H1 (cell line): Measurements from ENCODE around the gene COLQ. TPM values are rescaled to one million over a fixed set of nuclear protein-coding genes. Genes with fewer than 3 reads are reported as not detected.

Experiments used
- CTCF ChIA-PET: fragments of 300-600 bp; sonication (Branson Sonifier 250); formaldehyde crosslinking; loops from one replicate; lab custom pipeline; 2021; ENCODE audit not compliant: partially characterized antibody; lab: Charles Lee
- POLR2A ChIA-PET: fragments of 300-600 bp; sonication (Branson Sonifier 250); formaldehyde crosslinking; loops from one replicate; lab custom pipeline; 2021; ENCODE audit warnings: inconsistent platforms; ENCODE audit not compliant: partially characterized antibody; lab: Charles Lee
- DNase-seq, 2 experiments: peaks; one replicate each; pipeline versions ENCODE4 v3.0.0 to v3.0.0-alpha.2; 2010 to 2022; ENCODE audit warnings: low spot score in 2 of 2, low read depth in 1 of 2, mixed read lengths in 1 of 2
- FAIRE-seq: peaks from 2 replicates; lab custom pipeline; 2011; peaks lifted over from hg19 to GRCh38; lab: Jason Lieb, UNC
- H2AFZ ChIP-seq: 2 replicates; pipeline ENCODE4 v1.8.1; 2012; ENCODE audit warnings: low read length, inconsistent platforms
- H2AK5ac ChIP-seq: 2 replicates; pipeline ENCODE4 v1.6.1; 2013; ENCODE audit warnings: low read depth, low read length
- H2BK120ac ChIP-seq: replicated peaks from 2 replicates; pipeline ENCODE3; 2013; ENCODE audit warnings: low read depth, low read length, inconsistent platforms
- H2BK12ac ChIP-seq: 2 replicates; pipeline ENCODE4 v1.6.1; 2013; ENCODE audit warnings: low read depth, low read length
- H2BK15ac ChIP-seq: 2 replicates; pipeline ENCODE4 v1.6.1; 2013; ENCODE audit warnings: low read length
- H2BK20ac ChIP-seq: 2 replicates; pipeline ENCODE4 v1.6.1; 2013; ENCODE audit warnings: low read length
- H2BK5ac ChIP-seq: 2 replicates; pipeline ENCODE4 v1.6.1; 2013; ENCODE audit warnings: low read depth, low read length
- H3K14ac ChIP-seq: 2 replicates; pipeline ENCODE4 v1.6.1; 2013; ENCODE audit warnings: inconsistent platforms; ENCODE audit not compliant: insufficient read length
- H3K18ac ChIP-seq: 2 replicates; pipeline ENCODE4 v1.6.1; 2013; ENCODE audit warnings: low read length; ENCODE audit errors: extremely low read depth
- H3K23ac ChIP-seq: 2 replicates; pipeline ENCODE4 v1.6.1; 2013; ENCODE audit warnings: inconsistent platforms; ENCODE audit not compliant: insufficient read length
- H3K23me2 ChIP-seq: 2 replicates; pipeline ENCODE4 v1.6.1; 2013; ENCODE audit warnings: low read depth, low read length
- H3K27ac ChIP-seq: 2 replicates; pipeline ENCODE4 v1.6.1; 2011; ENCODE audit warnings: low read depth, low read length, inconsistent platforms
- H3K27me3 ChIP-seq, 4 experiments: replicated peaks in 1 of 4; 1 replicate in 1 of 4; 2 replicates in 3 of 4; pipeline versions ENCODE4 v1.6.1 to v1.8.1; 2011 to 2013; ENCODE audit warnings: low read length in 3 of 4, mild to moderate bottlenecking in 3 of 4, inconsistent platforms in 2 of 4, mixed read lengths in 2 of 4, moderate library complexity in 1 of 4; ENCODE audit not compliant: control insufficient read depth in 3 of 4, insufficient read depth in 3 of 4; ENCODE audit errors: extremely low read depth in 1 of 4
- H3K36me3 ChIP-seq, 4 experiments: 2 replicates each; pipeline versions ENCODE4 v1.6.1 to v1.8.1; 2011 to 2013; ENCODE audit warnings: mild to moderate bottlenecking in 4 of 4, low read length in 3 of 4, moderate library complexity in 2 of 4, control low read depth in 1 of 4, inconsistent platforms in 1 of 4; ENCODE audit not compliant: insufficient read depth in 4 of 4, control insufficient read depth in 2 of 4
- H3K4ac ChIP-seq: replicated peaks from 2 replicates; pipeline ENCODE3; 2013; ENCODE audit warnings: low read length, low read depth, mixed read lengths, inconsistent platforms; ENCODE audit not compliant: insufficient read length
- H3K4me1 ChIP-seq, 4 experiments: replicated peaks in 1 of 4; 1 replicate in 1 of 4; 2 replicates in 3 of 4; pipeline versions ENCODE4 v1.6.1 to v1.8.1; 2011 to 2013; ENCODE audit warnings: low read length in 3 of 4, inconsistent platforms in 2 of 4, mixed read lengths in 1 of 4; ENCODE audit not compliant: insufficient read depth in 4 of 4, control insufficient read depth in 3 of 4
- H3K4me2 ChIP-seq, 2 experiments: 2 replicates each; pipeline versions ENCODE4 v1.6.1 to v1.8.1; 2011 to 2013; ENCODE audit warnings: low read depth in 2 of 2, low read length in 2 of 2, control low read depth in 1 of 2, inconsistent platforms in 1 of 2, mild to moderate bottlenecking in 1 of 2; ENCODE audit not compliant: insufficient read depth in 1 of 2
- H3K4me3 ChIP-seq, 4 experiments: fragments of 200-600, 300-600 bp in 1 of 4; sonication (generic), shearing (Covaris generic), sonication (Bioruptor Twin) in 1 of 4; 2 replicates each; pipeline versions ENCODE4 v1.5.1 to v1.8.1; 2011 to 2016; ENCODE audit warnings: low read length in 4 of 4, low read depth in 3 of 4, control low read depth in 2 of 4, inconsistent platforms in 2 of 4, mild to moderate bottlenecking in 2 of 4, mixed read lengths in 1 of 4, moderate library complexity in 1 of 4; ENCODE audit not compliant: insufficient read depth in 2 of 4; ENCODE audit errors: extremely low read depth in 1 of 4
- H3K56ac ChIP-seq: replicated peaks from 2 replicates; pipeline ENCODE3; 2013; ENCODE audit warnings: low read depth, mild to moderate bottlenecking, mixed read lengths, low read length, inconsistent platforms; ENCODE audit not compliant: insufficient read length
- H3K79me1 ChIP-seq: 2 replicates; pipeline ENCODE4 v1.6.1; 2013; ENCODE audit warnings: low read depth, low read length, control low read depth
- H3K79me2 ChIP-seq, 2 experiments: 2 replicates each; pipeline versions ENCODE4 v1.6.1 to v1.8.1; 2012 to 2013; ENCODE audit warnings: low read length in 2 of 2, mild to moderate bottlenecking in 2 of 2, inconsistent platforms in 1 of 2; ENCODE audit not compliant: insufficient read depth in 2 of 2, control insufficient read depth in 1 of 2
- H3K9ac ChIP-seq, 4 experiments: replicated peaks in 1 of 4; 1 replicate in 1 of 4; 2 replicates in 3 of 4; pipeline versions ENCODE4 v1.6.1 to v1.8.1; 2011 to 2013; ENCODE audit warnings: low read depth in 3 of 4, low read length in 3 of 4, control low read depth in 2 of 4, mild to moderate bottlenecking in 2 of 4, moderate library complexity in 2 of 4, inconsistent platforms in 1 of 4; ENCODE audit errors: extremely low read depth in 1 of 4
- H3K9me3 ChIP-seq, 2 experiments: 2 replicates each; pipeline versions ENCODE4 v1.6.1 to v1.8.1; 2012 to 2013; ENCODE audit warnings: mild to moderate bottlenecking in 2 of 2, moderate library complexity in 2 of 2, control low read depth in 1 of 2, inconsistent platforms in 1 of 2, low read depth in 1 of 2, low read length in 1 of 2, mixed read lengths in 1 of 2; ENCODE audit not compliant: insufficient read depth in 2 of 2
- H4K20me1 ChIP-seq, 2 experiments: replicated peaks in 1 of 2; 2 replicates each; pipeline versions ENCODE3 to v1.8.1; 2011 to 2013; ENCODE audit warnings: inconsistent platforms in 2 of 2, low read length in 2 of 2, mild to moderate bottlenecking in 1 of 2; ENCODE audit not compliant: insufficient read depth in 2 of 2, control insufficient read depth in 1 of 2
- H4K5ac ChIP-seq: 2 replicates; pipeline ENCODE4 v1.6.1; 2013; ENCODE audit warnings: low read length, low read depth, mixed read lengths, inconsistent platforms; ENCODE audit not compliant: insufficient read length
- H4K8ac ChIP-seq: 2 replicates; pipeline ENCODE4 v1.8.0; 2013; ENCODE audit warnings: mild to moderate bottlenecking, moderate library complexity, low read length, inconsistent platforms; ENCODE audit not compliant: insufficient read depth; ENCODE audit errors: extremely low read depth
- H4K91ac ChIP-seq: replicated peaks from 2 replicates; pipeline ENCODE3; 2013; ENCODE audit warnings: low read length, mixed read lengths, inconsistent platforms; ENCODE audit not compliant: insufficient read length
- ATF2 ChIP-seq: IDR thresholded peaks from 2 replicates; pipeline ENCODE4 v1.6.1; 2012; ENCODE audit warnings: low read length, inconsistent platforms
- CBX5 ChIP-seq: fragments of 300-800, 300-1000 bp; sonication (generic); IDR thresholded peaks from 2 replicates; pipeline ENCODE4 v1.7.1; 2016; ENCODE audit warnings: antibody characterized with exemption, low read length, low read depth
- CEBPB ChIP-seq: IDR thresholded peaks from 2 replicates; pipeline ENCODE4 v1.6.1; 2012; ENCODE audit warnings: low read depth, low read length
- CHD2 ChIP-seq: IDR thresholded peaks from 2 replicates; pipeline ENCODE4 v1.6.1; 2012; ENCODE audit warnings: low read length, improper control_type of control experiment
- E2F6 ChIP-seq: IDR thresholded peaks from 2 replicates; pipeline ENCODE4 v1.6.1; 2012; ENCODE audit warnings: inconsistent platforms
- GTF2F1 ChIP-seq: IDR thresholded peaks from 2 replicates; pipeline ENCODE4 v1.6.1; 2012; ENCODE audit warnings: low read depth, low read length, improper control_type of control experiment, borderline replicate concordance
- HDAC6 ChIP-seq: IDR thresholded peaks from one replicate; pipeline ENCODE4 v1.7.1; 2012; ENCODE audit warnings: low read depth, mild to moderate bottlenecking, inconsistent platforms, low read length, moderate library complexity
- KDM4A ChIP-seq: IDR thresholded peaks from one replicate; pipeline ENCODE4 v1.7.1; 2012; ENCODE audit warnings: low read depth, mild to moderate bottlenecking, moderate library complexity, low read length, inconsistent platforms; ENCODE audit not compliant: severe bottlenecking
- RAD21 ChIP-seq, 2 experiments: IDR thresholded peaks in 1 of 2; conservative IDR thresholded peaks in 1 of 2; 2 replicates each; pipeline ENCODE4 v1.6.1; 2011; ENCODE audit warnings: low read depth in 2 of 2, low read length in 2 of 2, improper control_type of control experiment in 1 of 2, inconsistent platforms in 1 of 2, mild to moderate bottlenecking in 1 of 2, moderate library complexity in 1 of 2
- RBBP5 ChIP-seq: IDR thresholded peaks from 2 replicates; pipeline ENCODE4 v1.7.1; 2012; ENCODE audit warnings: low read depth, mild to moderate bottlenecking, inconsistent platforms, low read length, moderate library complexity, borderline replicate concordance
- TAF7 ChIP-seq: optimal IDR thresholded peaks from 2 replicates; pipeline ENCODE3; 2011; ENCODE audit warnings: low read depth, mild to moderate bottlenecking, inconsistent platforms, low read length, moderate library complexity, borderline replicate concordance
- TBP ChIP-seq: IDR thresholded peaks from 2 replicates; pipeline ENCODE4 v1.6.1; 2011; ENCODE audit warnings: low read depth, low read length, improper control_type of control experiment
- WGBS, 2 experiments: shearing (Covaris generic) in 1 of 2; methylation state at CpG; one replicate each; pipeline versions ENCODE4 v1.1.6 to v1.1.7; 2013 to 2015; ENCODE audit warnings: low lambda C conversion rate in 2 of 2, mixed read lengths in 2 of 2, inconsistent platforms in 1 of 2, low coverage in 1 of 2, missing lambda C conversion rate in 1 of 2; ENCODE audit not compliant: insufficient replicate concordance in 2 of 2, insufficient coverage in 1 of 2, insufficient read length in 1 of 2; ENCODE audit errors: extremely low coverage in 1 of 2, missing lambda C conversion rate in 1 of 2; 5-methylcytosine and 5-hydroxymethylcytosine counted together
- polyA plus RNA-seq, 7 experiments: library from polyadenylated mRNA; depleted of rRNA in 3 of 7; stranded (reverse) in 5 of 7; unstranded in 2 of 7; fragments of >200 nt in 5 of 7; fragments of 200-250 nt in 2 of 7; gene quantifications; 1 replicate in 5 of 7; 2 replicates in 1 of 7; 4 replicates in 1 of 7; pipeline versions ENCODE4 v1.2.1 to v1.2.3, GENCODE V29; 2011 to 2013; ENCODE audit warnings: missing spikeins in 2 of 7, mixed read lengths in 2 of 7
- total RNA-seq: library from RNA; stranded (reverse); fragmentation: NEBNext Ultra II Directional; extraction: Animal tissue kit (Norgen Biotek cat#: 25700); gene quantifications from 2 replicates; pipeline ENCODE4 v1.2.1, GENCODE V29; 2021

Gene COLQ
- total and polyA plus RNA-seq, 2 of the 8 experiments (the other 6 are each of a cell fraction or from before 2014, with no cell fraction given), result 1.5 to 1.9 TPM

- Histone ChIP-seq H2BK12ac (no peak overlapping the region), H4K20me1 (no peaks in the 10 kb centered on the region), H4K5ac (no peak overlapping the region), H3K23ac (no peak overlapping the region), H3K4me1 (no peaks in the 10 kb centered on the region), H3K9me3 (no peaks in the 10 kb centered on the region), H4K8ac (no peak overlapping the region), H3K4ac (no peak overlapping the region), H2AFZ (no peak overlapping the region), H3K4me3 (no peak overlapping the region), H3K27me3 (no peaks in the 10 kb centered on the region), H3K4me2 (no peak overlapping the region), H3K14ac (no peak overlapping the region), H2AK5ac (no peak overlapping the region), H3K18ac (no peak overlapping the region), H3K79me1 (no peaks in the 10 kb centered on the region), H4K91ac (no peak overlapping the region), H2BK5ac (no peak overlapping the region), H3K36me3 (no peaks in the 10 kb centered on the region), H2BK20ac (no peak overlapping the region), H2BK15ac (no peak overlapping the region), H3K56ac (no peak overlapping the region), H3K27ac (no peak overlapping the region), H3K79me2 (no peaks in the 10 kb centered on the region), H3K9ac (no peak overlapping the region), H2BK120ac (no peak overlapping the region), H3K23me2 (no peaks in the 10 kb centered on the region)
- FAIRE-seq, result no peak
- CTCF ChIA-PET, result interaction anchor here (0.6 to 4.1 kb wide), 6 partner anchors 10 to 175 kb away, joined by 3 to 24 read pairs (median 4); no protein-coding TSS in a partner anchor
- POLR2A ChIA-PET, result no interaction called here
- DNase-seq, result no peak
- 93% methylated on average over 4 of the region's 4 CpGs; no CpG with 5 or more reads in 1 of the 2 experiments for WGBS, 2 experiments
- TF ChIP-seq CHD2, result no peak
- no peak for TF ChIP-seq RBBP5
- TF ChIP-seq CEBPB, result no peak
- no peak for TF ChIP-seq RAD21 (IDR thresholded peaks at IDR 0.05 in 1 of 2, conservative IDR thresholded peaks at IDR 0.05 in 1 of 2; ENCODE audit: low read depth in 2 of 2, low read length in 2 of 2)
- TF ChIP-seq CBX5, result no peak
- TF ChIP-seq TBP, result no peak
- no peak for TF ChIP-seq KDM4A
- TF ChIP-seq HDAC6, result no peak
- no peak for TF ChIP-seq GTF2F1
- TF ChIP-seq TAF7, result no peak
- no peak for TF ChIP-seq ATF2
- no peak for TF ChIP-seq E2F6
Observed at GRCh38 chr3:15541371-15541770, 19.9 kb upstream of the COLQ start.
